OCI-LY1 (cell line): ENCODE measurements around the gene CCDC142.
A peak's percentile ranks its signal among the peaks of the same experiment; 100 is the strongest.

Experiments
- H2AFZ ChIP-seq: fragments of 200-600 bp; sonication (generic), shearing (Covaris generic); 2 replicates; pipeline ENCODE4 v1.6.0; 2014; ENCODE audit warnings: antibody characterized with exemption, mild to moderate bottlenecking, low read length
- H3F3A ChIP-seq: fragments of 200-600 bp; sonication (generic), shearing (Covaris generic); 2 replicates; pipeline ENCODE4 v1.6.0; 2014; ENCODE audit warnings: mild to moderate bottlenecking, antibody characterized with exemption, low read length, moderate library complexity; ENCODE audit not compliant: insufficient read depth
- H3K27ac ChIP-seq: fragments of 200-600 bp; sonication (generic); 2 replicates; pipeline ENCODE4 v1.5.1; 2014; ENCODE audit warnings: low read length, mixed run types, mild to moderate bottlenecking, low read depth; ENCODE audit not compliant: poor library complexity, severe bottlenecking
- H3K27me3 ChIP-seq: fragments of 200-600 bp; sonication (generic); 2 replicates; pipeline ENCODE4 v1.6.0; 2014; ENCODE audit warnings: antibody characterized with exemption, mild to moderate bottlenecking, low read length, moderate library complexity; ENCODE audit not compliant: insufficient read depth
- H3K36me3 ChIP-seq: fragments of 200-600 bp; sonication (generic); 2 replicates; pipeline ENCODE4 v1.6.1; 2014; ENCODE audit warnings: mild to moderate bottlenecking, antibody characterized with exemption, low read length, moderate library complexity, mixed read lengths; ENCODE audit not compliant: insufficient read depth
- H3K4me1 ChIP-seq: fragments of 200-600 bp; sonication (generic); 2 replicates; pipeline ENCODE4 v1.5.1; 2014; ENCODE audit warnings: mild to moderate bottlenecking, low read length, moderate library complexity; ENCODE audit not compliant: insufficient read depth, severe bottlenecking
- H3K4me2 ChIP-seq: fragments of 200-600 bp; sonication (generic), shearing (Covaris generic); 2 replicates; pipeline ENCODE4 v1.6.1; 2014; ENCODE audit warnings: low read length
- H3K4me3 ChIP-seq: fragments of 200-600 bp; sonication (generic); 2 replicates; pipeline ENCODE4 v1.5.1; 2014; ENCODE audit warnings: low read length, low read depth, mild to moderate bottlenecking, mixed read lengths; ENCODE audit not compliant: poor library complexity, severe bottlenecking
- H3K79me2 ChIP-seq: fragments of 200-600 bp; shearing (Covaris generic); 2 replicates; pipeline ENCODE4 v1.6.1; 2016; ENCODE audit warnings: mixed run types, low read length, mixed read lengths; ENCODE audit not compliant: insufficient read depth
- H3K9ac ChIP-seq: fragments of 200-600 bp; sonication (generic), shearing (Covaris generic); 2 replicates; pipeline ENCODE4 v1.6.1; 2014; ENCODE audit warnings: mild to moderate bottlenecking, low read length, mixed read lengths
- H3K9me2 ChIP-seq: fragments of 200-600 bp; sonication (generic), shearing (Covaris generic); 2 replicates; pipeline ENCODE4 v1.6.1; 2014; ENCODE audit warnings: low read depth, mild to moderate bottlenecking, low read length, mixed read lengths
- H3K9me3 ChIP-seq: fragments of 200-600 bp; shearing (Covaris generic); 2 replicates; pipeline ENCODE4 v1.6.1; 2014; ENCODE audit warnings: low read length, mixed read lengths
- H4K20me1 ChIP-seq: fragments of 200-600 bp; sonication (generic), shearing (Covaris generic); 2 replicates; pipeline ENCODE4 v1.6.0; 2016; ENCODE audit warnings: mild to moderate bottlenecking, low read length; ENCODE audit not compliant: insufficient read depth
- EZH2 ChIP-seq: fragments of 200-600 bp; sonication (generic), shearing (Covaris generic); IDR thresholded peaks from 2 replicates; pipeline ENCODE4 v1.8.0; 2017; ENCODE audit warnings: borderline replicate concordance, mixed run types, mild to moderate bottlenecking, antibody characterized with exemption, low read length, moderate library complexity, mixed read lengths
- TF ChIP-seq, protein P1 (sequence below): fragments of 200-600 bp; sonication (generic), shearing (Covaris generic); IDR thresholded peaks from 2 replicates; pipeline ENCODE4 v1.5.1; 2017; ENCODE audit warnings: mild to moderate bottlenecking, antibody characterized with exemption, low read length, moderate library complexity, mixed read lengths

Gene CCDC142

DNA sequence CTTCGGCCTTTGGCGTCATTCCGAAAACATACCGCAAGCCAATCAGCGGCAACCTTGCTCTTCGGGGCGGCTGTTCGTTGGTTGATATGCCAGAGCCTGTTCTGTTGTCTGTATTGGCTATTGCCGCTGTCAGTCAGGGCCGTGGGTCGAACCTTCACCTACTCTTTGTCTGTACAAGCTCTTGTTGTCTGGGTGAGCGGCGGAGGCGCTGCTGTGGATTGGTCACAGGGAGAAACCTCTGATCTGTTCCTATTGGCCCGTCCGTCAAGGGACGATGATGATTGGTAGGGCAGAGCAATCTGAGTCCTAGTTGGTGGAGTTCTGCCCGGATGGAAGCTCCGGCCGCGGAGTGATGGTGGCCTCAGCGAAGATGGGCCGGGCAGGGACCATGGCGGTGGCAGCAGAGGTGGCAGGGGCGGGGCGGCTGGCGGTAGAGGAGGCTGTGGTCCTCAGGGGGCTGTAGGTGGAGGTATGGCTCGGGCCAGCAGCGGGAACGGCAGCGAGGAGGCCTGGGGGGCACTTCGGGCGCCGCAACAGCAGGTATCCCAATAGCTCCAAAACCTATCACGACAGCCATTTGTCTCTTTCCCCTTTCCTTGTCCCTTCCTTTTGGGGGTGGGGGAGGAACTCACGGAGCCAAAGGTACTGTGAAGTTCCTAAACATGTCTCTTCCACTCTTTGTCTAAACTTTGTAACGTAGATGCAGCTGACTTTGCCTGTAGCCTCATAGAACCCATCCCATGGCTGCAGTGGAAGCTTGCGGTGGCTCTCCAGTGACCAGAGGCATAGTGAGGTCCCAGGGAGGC is 24.5 kb downstream of the CCDC142 start, which contains the start of gene WBP1:
Gene WBP1, plus strand, starts transcription at position 307 of the 806 bp plus-strand sequence. Its CDS starts 165 bp downstream, at position 472.
- H3K36me3 ChIP-seq: peaks cover 28% of the 10 kb centered on the region; the same call in 1 of the 2 replicates
- no peak within 1 kb of the TSS for H2AFZ ChIP-seq
- H3K4me3 ChIP-seq: peak within 1 kb of the TSS; percentile 80
- H4K20me1 ChIP-seq: no peaks in the 10 kb centered on the region
- no peaks in the 10 kb centered on the region for H3K79me2 ChIP-seq
- H3K27ac ChIP-seq: peak within 1 kb of the TSS; percentile 92
- no peak for TF ChIP-seq EZH2
- TF ChIP-seq, protein P1, sequence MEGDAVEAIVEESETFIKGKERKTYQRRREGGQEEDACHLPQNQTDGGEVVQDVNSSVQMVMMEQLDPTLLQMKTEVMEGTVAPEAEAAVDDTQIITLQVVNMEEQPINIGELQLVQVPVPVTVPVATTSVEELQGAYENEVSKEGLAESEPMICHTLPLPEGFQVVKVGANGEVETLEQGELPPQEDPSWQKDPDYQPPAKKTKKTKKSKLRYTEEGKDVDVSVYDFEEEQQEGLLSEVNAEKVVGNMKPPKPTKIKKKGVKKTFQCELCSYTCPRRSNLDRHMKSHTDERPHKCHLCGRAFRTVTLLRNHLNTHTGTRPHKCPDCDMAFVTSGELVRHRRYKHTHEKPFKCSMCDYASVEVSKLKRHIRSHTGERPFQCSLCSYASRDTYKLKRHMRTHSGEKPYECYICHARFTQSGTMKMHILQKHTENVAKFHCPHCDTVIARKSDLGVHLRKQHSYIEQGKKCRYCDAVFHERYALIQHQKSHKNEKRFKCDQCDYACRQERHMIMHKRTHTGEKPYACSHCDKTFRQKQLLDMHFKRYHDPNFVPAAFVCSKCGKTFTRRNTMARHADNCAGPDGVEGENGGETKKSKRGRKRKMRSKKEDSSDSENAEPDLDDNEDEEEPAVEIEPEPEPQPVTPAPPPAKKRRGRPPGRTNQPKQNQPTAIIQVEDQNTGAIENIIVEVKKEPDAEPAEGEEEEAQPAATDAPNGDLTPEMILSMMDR: no peak
- H3F3A ChIP-seq: no peaks in the 10 kb centered on the region
- peak within 1 kb of the TSS; percentile 99 for H3K4me2 ChIP-seq
- H3K4me1 ChIP-seq: peaks cover 42% of the 10 kb centered on the region
- H3K9ac ChIP-seq: peak within 1 kb of the TSS; percentile 97
- no peaks in the 10 kb centered on the region for H3K9me2 ChIP-seq
- no peaks in the 10 kb centered on the region for H3K9me3 ChIP-seq
- H3K27me3 ChIP-seq: no peaks in the 10 kb centered on the region

- H4K20me1 ChIP-seq: no peaks in the 10 kb centered on the region
- H3K27ac ChIP-seq: peak overlapping the region; percentile 92
- no peak for TF ChIP-seq EZH2
- TF ChIP-seq, protein P1: no peak
- no peaks in the 10 kb centered on the region for H3K9me3 ChIP-seq
- H3K4me2 ChIP-seq: peak overlapping the region; percentile 81
- no peaks in the 10 kb centered on the region for H3K79me2 ChIP-seq
- no peaks in the 10 kb centered on the region for H3K9me2 ChIP-seq
- no peaks in the 10 kb centered on the region for H3F3A ChIP-seq
- peak overlapping the region; percentile 82 for H3K9ac ChIP-seq
- H3K36me3 ChIP-seq: peaks cover 21% of the 10 kb centered on the region; the same call in 1 of the 2 replicates
- no peak overlapping the region for H2AFZ ChIP-seq
- peak overlapping the region; percentile 80 for H3K4me3 ChIP-seq
- no peaks in the 10 kb centered on the region for H3K27me3 ChIP-seq
- H3K4me1 ChIP-seq: peaks cover 46% of the 10 kb centered on the region
These were observed 25.2 kb downstream of the CCDC142 start for GRCh38 chr2:74457549-74458131.

DNA sequence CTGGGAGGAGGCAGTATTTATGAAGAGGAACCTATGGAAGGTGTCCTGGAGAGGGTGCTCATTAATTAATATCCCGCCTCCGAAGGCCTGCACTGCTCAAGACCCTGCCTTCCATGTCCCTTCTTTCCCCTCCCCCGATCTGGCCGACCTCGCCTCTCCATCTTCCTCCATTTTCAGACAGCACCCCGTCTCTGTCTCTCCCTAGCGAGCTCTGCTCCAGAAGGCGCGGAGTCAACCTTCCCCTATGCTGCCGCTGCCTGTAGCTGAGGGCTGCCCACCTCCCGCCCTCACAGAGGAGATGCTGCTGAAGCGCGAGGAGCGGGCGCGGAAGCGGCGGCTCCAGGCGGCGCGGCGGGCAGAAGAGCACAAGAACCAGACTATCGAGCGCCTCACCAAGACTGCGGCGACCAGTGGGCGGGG is 25.7 kb downstream of the CCDC142 start:
- Histone ChIP-seq H3K79me2 (no peaks in the 10 kb centered on the region), H4K20me1 (no peaks in the 10 kb centered on the region), H3K36me3 (peaks cover 16% of the 10 kb centered on the region; the same call in 1 of the 2 replicates), H3K4me1 (peaks cover 51% of the 10 kb centered on the region), H3K27ac (peak overlapping the region; percentile 92), H3K4me3 (peak overlapping the region; percentile 80), H3K27me3 (no peaks in the 10 kb centered on the region), H3K9me3 (no peaks in the 10 kb centered on the region), H3K9ac (peak overlapping the region; percentile 82), H2AFZ (no peak overlapping the region), H3K4me2 (peak overlapping the region; percentile 81), H3F3A (no peaks in the 10 kb centered on the region), H3K9me2 (no peaks in the 10 kb centered on the region)
- TF ChIP-seq, protein P1: no peak
- TF ChIP-seq EZH2: no peak
